HL-60 (cell line): ENCODE measurements around the gene BLOC1S4.
A peak's percentile ranks its signal among the peaks of the same experiment; 100 is the strongest.

ENCODE experiments used
- CTCF ChIP-seq: IDR thresholded peaks from one replicate; pipeline ENCODE4 v1.5.1; 2011; ENCODE audit warnings: low read length, control low read depth, inconsistent platforms; ENCODE audit not compliant: insufficient read depth
- GABPA ChIP-seq: IDR thresholded peaks from 2 replicates; pipeline ENCODE4 v1.6.1; 2012; ENCODE audit warnings: low read depth
- POLR2AphosphoS5 ChIP-seq: IDR thresholded peaks from 2 replicates; pipeline ENCODE4 v1.6.1; 2012; ENCODE audit warnings: low read depth
- REST ChIP-seq: IDR thresholded peaks from 2 replicates; pipeline ENCODE4 v1.6.1; 2012; ENCODE audit warnings: low read depth; ENCODE audit not compliant: insufficient replicate concordance

DNA sequence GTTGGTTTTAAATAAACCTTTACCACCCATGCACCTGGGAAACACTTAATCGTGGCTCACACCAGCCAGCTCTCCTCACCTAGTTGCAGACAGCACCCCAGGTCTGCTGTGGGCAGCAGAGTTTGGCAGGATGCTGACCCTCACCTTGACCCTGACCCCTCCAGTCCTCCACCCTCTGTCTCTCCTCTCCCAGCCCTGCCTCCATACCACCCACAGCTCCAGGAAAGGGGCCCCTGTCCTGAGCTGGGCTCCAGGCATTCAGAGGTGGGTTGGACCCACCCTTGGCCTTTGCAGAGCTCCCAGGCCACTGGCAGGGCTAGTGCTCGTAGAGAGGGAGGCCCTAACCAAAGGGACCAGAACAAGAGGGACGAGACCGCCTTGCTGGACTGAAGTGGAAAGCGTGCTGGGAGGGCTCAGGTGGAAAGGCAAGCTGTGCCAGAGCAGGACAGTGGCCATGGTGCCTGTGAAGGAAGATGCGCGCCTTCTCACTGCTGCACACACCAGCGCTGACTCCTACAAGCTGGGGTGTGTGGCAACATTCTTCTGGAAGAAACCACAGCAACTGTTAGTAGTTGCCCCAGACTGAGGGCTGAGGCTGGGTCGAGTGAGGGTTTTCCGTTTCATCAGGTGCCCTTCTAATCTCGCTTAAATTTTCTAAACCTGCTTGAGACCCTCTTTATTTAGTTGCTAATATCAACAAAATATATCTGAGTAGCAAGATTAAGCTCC, 32.9 kb upstream of the BLOC1S4 start:
- TF ChIP-seq CTCF: no peak
- TF ChIP-seq POLR2AphosphoS5: peak; percentile 93
- TF ChIP-seq GABPA: no peak
- no peak for TF ChIP-seq REST
